HG03565 (cell line): ENCODE measurements around the gene NIPSNAP2.
"Not testable (repeated sequence)": the region's sequence is repeated elsewhere in the genome, so short reads cannot be mapped to it uniquely, and the experiment has no call there.

Experiments
- ATAC-seq: cut with Tn5 transposase; IDR thresholded peaks from one replicate; pipeline ENCODE4 v1.9.1; 2021; ENCODE audit warnings: mild to moderate bottlenecking, moderate library complexity; ENCODE audit not compliant: unreplicated experiment

Gene NIPSNAP2

DNA sequence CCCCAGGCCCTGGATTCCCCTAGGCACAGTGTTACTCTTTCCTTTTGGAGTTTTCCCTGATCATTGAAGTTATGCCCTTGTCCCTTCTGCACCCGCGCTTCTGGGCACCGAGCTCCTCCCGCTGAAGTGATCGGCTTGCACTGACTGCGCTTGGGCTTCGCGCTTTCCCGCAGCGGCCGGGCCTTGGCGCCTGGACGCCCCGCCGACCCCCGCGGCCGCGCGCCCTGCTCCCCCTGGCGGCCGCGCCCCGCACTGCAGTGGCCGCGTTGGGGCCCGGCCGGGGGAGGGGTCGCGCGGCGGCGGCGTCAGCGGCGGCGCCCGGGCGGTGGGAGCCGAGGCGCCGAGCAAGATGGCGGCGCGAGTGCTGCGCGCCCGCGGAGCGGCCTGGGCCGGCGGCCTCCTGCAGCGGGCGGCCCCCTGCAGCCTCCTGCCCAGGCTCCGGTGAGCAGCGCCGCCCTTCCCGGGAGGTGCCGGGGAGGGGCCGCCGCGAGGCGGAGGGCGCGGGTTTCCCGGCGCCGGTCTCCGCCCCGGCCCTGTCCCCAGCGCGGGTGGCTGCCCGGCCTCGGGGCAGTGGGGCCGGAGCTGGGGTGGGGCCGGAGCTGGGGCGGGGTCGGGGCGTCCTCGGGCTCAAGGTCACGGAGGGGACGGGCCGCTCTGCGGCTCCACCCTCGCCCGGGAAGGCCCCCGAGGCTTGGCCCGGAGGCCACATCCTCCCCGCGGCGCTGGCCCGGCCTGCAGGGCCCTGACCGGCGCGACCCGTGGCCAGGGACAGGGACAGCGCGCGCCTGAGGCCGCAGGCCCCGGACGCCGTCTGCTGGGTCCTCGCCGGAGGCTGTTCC is at the start of gene NIPSNAP2:
Gene NIPSNAP2 (plus strand): TSS at position 325 of the 839 bp plus-strand sequence. CDS start 25 bp downstream, at position 350.
- peak; percentile 75 for ATAC-seq

DNA sequence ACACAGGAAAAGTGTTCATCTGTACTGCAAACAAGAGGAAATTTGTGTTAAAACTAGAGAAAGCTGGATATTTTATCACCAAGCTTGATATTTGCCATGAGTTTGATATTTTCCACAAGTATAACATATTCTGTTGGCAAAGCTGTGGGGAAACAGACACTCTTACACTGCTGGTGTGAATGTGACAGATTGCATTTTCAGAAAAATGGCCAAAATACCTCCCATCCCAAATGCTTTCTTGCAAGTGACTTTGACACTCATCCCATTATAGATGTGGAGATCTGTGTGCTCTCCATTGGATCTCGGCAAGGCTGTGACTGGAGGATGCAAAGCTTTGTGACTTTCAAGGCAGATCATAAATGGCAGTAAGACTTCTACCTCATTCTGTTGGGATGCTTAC is 46.6 kb upstream of the NIPSNAP2 start:
- no peak for ATAC-seq

DNA sequence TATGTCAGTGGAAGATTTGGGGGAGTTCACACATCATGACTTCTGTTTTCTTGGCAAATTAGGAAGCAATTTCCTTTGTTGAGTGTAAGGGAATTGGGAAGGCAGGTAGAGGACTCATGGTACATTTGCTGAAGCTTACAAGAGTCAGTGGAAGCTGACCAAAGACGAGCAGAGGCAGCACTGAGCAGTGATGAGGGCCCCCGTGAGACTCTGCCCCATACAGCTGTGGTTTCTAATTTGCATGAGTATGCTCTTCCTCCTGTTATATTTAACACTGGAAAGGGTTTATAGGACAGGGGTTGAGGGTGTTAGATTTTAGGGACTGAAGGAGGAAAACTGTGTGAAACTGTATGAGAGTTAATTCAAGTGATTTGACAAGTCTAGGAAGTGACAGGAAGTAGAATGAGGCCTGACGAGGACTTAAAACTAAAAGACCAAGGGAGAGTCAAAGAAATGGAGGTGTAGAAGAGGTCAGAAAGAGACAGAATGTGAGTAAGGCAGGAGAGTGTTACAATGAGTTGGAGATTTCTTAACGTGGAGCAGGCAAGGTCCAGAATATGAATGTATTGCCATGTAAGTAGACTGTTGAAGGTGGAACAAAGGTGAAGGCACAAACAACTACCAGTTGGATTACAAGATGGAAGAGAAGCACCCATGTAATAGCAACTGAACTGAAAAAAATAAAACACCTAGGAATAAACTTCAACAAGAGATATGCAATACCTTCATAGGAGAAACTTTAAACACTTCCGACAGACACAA is 36.2 kb upstream of the NIPSNAP2 start:
- ATAC-seq: no peak

DNA sequence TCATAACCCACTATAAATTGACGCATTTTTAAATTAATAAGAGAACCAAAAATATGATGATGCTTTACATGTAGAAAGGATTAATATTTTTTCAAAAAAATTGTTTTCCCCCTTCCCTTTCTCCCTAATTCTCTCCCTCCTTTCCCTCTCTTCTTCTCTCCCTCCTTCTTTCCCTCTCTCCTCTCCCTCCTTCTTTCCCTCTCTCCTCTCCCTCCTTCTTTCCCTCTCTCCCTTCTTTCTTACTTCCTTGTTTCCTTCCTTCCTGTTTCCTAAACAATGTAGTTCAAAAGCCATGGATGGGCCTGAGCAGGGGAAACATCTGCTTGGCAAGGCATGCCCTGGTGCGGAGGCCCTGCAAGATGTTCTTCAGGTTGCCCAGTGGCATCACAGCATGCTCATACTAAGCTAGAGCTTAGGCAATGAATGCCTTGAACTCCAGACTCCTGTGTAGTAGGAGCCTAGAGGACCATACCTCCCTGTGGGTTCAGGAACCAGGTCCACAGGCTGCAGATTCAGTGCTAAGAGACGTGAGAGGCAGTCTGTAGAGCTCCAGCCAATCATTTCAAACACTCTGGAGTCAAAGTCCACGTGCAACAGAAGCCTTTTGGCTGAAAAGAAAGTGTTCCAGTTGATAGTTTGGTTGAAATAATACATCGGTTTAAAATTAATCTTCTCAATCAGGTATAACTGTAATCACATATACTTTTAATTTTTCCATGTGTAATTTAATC is 32.8 kb upstream of the NIPSNAP2 start:
- no peak for ATAC-seq

DNA sequence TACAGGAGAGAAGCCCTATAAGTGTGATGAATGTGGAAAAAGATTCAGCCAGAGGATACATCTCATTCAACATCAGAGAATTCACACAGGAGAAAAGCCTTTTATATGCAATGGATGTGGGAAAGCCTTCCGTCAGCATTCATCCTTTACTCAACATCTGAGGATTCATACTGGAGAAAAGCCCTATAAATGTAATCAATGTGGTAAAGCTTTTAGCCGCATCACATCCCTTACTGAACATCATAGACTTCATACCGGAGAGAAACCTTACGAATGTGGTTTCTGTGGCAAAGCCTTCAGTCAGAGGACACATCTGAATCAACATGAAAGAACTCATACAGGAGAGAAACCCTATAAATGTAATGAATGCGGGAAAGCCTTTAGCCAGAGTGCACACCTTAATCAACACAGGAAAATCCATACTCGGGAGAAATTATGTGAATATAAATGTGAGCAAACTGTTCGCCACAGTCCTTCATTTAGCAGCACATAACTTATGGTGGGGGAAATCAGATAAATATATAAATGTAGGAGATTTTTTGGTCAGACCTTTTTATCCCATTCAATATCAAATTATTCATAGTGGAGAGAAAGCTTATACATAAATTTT is 24.8 kb upstream of the NIPSNAP2 start:
- ATAC-seq: no peak

DNA sequence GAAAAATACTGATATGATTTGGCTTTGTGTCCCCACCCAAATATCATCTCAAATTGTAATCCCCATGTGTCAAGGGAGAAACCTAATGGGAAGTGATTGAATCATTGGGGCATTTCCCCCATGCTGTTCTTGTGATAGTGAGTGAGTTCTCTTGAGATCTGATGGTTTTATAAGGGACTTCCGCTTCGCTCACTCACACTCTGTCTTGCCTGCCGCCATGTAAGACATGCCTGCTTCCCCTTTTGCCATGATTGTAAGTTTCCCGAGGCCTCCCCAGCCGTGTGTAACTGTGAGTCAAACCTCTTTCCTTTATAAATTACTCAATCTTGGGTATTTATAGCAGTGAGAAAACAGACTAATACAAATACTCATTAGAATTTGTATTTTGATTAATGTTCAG is 17.8 kb upstream of the NIPSNAP2 start:
- no peak for ATAC-seq

DNA sequence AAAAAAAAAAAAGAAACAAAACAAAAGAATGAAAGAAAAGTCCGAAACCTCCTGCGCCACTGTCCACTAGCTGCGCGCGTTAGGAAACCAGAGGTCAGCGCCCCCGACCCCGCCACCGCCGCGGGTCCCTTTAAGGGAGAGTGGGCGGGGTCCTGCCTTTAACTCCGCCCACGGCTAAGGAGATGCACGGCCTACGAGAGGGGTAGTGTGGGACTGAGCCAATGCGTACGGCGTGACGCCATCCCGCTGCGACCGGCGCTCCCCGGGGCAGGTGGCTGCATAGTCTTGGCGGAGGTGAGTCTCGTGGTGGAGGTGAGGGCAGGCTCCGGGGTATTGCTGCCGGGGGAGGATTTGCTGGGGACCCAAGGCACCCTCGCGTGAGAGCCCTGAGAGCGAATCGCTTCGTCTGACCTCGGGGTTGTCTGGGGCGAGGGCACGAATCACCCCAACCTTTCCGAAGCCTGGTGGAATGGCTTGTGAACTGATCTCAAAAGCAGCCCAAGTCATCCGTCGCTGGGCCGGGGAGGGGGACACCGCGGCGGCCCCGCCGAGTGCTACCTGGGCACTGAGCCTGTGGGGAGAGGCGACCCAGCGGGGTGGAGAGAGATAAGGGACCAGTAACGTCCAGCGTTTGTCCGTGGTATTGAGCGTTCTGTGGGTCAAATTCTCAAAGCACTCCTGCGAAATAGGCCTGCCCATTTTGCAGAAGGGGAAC is 12.6 kb upstream of the NIPSNAP2 start, which contains the start of gene MRPS17:
Gene MRPS17 (plus strand): TSS at position 241 of the 715 bp plus-strand sequence. CDS start 1,319 bp downstream, outside the sequence.
- peak; percentile 100 for ATAC-seq

DNA sequence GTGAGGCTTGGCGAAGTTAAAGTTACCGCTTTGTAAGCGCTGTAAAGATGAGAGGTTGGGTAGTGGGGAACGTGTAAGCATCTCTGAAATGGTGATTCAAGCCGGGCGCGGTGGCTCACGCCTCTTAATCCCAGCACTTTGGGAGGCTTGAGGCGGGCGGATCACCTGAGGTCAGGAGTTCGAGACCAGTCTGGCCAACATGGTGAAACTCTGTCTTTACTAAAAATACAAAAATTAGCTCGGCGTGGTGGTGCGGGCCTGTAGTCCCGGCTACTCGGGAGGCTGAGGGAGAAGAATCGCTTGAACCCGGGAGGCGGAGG is 12.1 kb upstream of the NIPSNAP2 start:
- not testable (repeated sequence) for ATAC-seq

DNA sequence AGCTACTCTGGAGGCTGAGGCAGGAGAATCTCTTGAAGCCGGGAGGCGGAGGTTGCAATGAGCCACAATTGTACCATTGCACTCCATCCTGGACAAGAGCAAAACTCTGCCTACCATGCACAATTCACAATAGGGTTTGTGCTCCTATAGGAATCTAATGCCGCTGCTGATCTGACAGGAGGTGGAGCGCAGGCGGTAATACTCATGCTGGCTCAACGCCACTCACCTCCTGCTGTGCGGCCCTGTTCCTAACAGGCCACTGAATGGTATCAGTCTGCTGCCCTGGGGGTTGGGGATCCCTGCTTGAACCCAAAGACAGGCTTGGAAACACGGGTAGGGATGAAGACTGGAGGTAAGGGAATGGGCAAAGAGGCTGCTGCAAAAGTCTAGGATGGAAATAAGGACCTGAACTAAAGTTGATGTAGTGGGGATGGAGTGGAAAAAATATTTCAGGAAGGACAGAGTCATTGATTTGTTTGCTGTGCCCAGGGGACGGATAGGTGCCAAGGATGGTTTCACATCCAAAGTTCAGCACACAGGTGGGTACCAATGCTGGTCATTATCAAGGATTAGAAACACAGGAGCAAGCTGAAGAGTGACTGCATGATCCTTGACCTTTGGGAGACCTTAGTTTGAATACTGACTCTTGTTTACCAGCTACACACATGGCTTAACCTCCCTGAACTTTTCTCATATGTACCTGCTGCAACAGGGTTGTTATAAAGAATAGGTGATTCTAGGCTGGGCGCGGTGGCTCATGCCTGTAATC is 10.5 kb upstream of the NIPSNAP2 start:
- ATAC-seq: no peak

DNA sequence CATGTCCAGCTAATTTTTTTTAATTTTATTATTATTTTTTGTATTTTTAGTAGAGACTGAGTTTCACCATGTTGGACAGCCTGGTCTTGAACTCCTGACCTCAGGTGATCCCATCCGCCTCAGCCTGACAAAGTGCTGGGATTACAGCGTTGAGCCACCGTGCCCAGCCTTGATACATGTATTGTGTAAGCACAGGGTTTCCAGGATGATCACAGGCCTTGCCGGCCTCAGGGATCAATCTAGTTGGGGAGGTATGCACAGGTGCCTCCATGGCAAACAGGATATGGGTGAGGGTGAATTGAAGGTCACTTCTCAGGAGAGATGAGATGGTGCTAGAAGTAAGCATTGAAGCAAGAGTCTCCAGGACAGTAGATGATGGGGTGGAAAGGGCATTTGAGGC is 7.2 kb upstream of the NIPSNAP2 start:
- no peak for ATAC-seq

DNA sequence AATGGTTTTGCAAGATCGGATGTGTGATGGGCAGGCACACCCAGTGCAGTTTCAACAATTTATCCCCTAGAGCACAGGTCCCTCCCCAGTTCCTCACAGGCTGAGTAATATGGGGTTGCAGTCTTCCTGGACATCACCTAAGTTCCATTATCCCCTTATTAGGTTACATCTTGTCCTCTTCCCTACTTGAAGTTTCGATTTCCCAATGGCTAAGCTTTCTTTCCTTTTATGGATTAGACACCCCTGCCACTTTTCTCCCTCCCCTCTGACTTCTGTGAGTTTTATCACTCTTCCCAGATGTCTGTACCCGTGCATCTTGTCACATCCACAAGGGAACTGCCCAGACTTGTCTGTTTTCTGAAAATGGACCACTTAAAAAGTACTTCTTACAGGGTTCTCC is 2.4 kb upstream of the NIPSNAP2 start:
- ATAC-seq: no peak

DNA sequence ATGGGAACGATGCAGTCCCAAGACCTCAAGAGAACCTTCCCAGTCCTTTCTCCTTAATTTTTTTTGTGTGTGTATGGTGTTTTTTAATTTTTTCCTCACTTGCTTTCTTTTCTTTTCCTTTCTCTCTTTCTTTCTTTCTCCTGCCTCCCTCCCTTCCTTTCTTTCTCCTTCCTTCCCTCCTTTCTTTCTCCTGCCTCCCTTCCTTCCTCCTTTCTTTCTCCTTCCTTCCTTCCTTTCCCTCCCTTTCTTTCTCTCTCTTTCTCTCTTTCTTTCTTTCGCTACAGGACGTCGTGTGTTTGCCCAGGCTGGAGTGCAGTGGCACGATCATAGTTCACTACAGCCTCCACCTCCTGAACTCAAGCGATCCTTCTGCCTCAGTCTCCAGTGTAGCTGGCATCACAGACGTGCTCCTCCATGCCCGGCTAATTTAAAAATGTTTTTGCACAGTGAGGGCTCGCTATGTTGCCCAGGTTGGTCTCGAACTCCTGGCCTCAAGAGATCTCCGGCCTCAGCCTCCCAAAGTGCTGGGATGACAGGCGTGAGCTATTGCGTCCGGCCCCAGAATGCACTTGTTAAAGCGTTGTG is 709 bp upstream of the NIPSNAP2 start:
- ATAC-seq: no peak

DNA sequence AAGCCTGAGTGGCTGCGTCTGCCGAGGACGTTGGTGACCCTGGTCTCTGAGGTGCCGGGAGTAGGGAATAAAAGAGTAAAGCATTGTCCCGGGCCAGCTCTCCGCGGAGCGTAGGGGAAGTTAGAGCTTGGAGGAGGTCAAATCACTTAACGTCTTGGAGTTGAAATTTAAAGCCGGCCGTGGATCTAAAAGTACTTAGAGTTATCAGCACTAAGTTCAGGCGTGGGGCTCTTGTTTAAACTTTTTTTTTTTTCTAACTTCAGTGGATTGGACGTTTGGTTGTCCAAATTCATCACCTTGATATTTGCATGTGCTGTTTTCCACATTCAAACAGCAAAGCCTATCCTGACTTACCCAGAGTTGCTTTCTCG is 700 bp downstream of the NIPSNAP2 start:
- ATAC-seq: no peak

DNA sequence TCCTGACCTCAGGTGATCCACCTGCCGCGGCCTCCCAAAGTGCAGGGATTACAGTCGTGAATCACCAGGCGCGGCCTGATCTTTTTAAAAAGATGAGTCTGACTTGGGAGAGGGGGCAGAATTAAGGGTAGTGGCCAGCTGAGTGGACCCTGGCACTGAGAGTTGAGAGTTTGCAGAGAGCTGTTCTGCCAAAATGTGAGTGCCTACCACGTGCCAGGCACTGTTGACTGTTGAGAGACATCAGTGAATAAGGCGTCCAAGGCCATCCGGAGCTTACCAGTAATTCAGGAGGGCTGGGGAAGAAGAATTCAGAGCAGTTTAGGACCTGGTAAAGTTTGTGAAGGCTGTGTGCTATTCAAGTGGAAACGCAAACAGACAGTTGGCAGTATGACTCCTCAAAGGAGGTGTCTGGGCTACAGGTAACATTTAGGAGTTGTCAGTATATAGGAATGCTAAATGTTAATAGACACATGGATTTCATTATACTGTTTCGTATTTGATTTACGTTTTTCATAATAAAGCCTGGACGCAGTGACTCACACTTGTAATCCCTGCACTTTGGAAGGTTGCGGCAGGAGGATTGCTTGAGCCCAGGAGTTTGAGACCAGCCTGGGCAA is 1.5 kb downstream of the NIPSNAP2 start:
- ATAC-seq: no peak

DNA sequence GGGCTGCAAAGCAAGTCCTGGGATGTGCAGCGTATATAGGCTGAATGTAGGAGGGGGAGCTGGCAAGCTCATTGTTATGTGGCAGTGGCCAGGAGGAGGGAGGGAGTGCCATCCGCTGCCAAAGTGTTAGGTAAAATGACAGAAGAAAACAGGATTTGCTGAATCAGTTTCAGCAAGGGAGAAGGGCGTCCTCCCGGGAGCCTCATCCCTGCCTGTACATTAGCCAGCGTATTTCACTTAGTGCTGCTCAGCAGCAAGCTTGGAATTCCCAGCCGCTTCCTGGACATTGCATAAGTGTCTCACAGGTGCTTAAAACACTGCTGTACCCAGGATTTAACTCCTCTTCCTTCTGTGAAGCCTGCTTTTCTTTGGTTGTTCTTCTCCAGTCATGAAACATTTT is 2.5 kb downstream of the NIPSNAP2 start:
- no peak for ATAC-seq

DNA sequence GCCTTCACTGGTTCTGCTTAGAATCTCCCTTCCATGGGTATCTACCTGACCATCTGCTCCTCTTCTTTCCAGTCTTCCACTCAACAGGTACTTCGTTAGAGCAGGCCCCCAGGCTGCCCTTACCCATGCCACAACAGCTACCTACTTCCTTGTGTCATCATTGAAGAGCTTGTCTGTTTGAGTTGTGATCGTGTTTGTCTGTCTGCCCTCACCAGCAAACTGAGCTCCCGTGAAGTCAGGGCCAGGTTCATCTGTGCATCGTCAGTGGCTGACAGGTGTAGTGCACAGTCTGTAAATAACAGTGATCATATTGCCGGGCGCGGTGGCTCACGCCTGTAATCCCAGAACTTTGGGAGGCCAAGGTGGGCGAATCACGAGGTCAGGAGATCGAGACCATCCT is 5.0 kb downstream of the NIPSNAP2 start:
- no peak for ATAC-seq

DNA sequence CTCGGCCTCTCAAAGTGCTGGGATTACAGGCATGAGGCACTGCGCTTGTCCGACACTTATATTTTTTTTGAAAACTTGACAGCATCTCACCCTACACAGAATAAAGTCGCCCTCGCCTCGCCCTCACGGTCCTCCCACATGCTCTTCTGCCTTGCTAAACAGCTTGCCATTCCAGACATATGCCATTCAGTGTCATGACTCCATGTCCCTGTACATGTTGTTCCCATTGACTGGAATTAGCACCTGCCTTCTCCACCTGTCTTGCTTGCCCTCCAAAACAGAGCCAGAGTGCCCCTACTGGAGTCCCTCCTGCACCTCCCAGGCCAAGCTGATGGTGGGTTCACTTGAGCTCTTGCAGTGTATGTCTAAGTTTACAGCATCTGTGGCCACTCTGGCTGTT is 6.2 kb downstream of the NIPSNAP2 start:
- ATAC-seq: no peak

DNA sequence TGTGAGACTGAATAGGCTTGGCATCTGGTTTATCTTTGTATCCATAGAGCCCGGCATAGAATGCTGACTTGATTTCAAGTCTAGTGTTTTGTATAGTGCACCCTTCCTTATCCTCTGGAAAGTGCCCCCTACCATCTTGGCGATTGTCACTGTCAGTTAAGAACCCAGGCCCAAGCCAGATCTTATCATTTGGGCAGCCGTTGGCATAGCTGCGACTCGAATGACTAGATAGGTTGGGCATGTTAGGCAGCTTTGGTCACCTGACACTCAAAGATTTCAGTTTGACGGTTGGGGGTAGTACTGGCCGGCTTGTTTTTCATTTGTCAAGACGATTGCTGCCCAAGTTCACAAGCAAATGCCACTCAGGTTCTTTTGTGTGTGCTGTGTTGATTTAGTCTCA is 6.6 kb downstream of the NIPSNAP2 start:
- ATAC-seq: no peak

DNA sequence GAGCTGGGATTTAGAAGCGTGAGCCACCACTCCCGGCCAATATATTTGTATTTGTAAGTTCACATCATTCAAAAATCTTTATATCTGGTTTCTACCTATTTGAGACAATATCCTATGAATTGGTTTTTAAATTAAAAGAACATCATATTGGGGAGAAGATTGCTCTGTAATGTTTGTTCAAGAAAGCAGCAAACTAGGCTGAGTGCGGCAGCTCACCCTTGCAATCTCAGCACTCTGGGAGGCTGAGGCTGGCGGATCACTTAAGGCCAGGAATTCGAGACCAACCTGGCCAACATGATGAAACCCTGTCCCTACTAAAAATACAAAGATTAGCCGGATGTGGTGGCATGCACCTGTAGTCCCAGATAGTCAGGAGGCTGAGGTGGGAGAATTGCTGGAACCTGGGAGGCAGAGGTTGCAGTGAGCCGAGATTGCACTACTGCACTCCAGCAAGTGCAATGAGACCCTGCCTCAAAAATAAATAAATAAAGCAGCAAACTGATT is 9.4 kb downstream of the NIPSNAP2 start:
- no peak for ATAC-seq
